HepG2 (cell line): ENCODE results near the gene CHPF. TPM values are rescaled to one million over a fixed set of nuclear protein-coding genes. Genes with fewer than 3 reads are reported as not detected.

Experiments
- ADNP ChIP-seq: sonication (generic); formaldehyde crosslinking; IDR thresholded peaks from 2 replicates; pipeline ENCODE4 v1.4.0; 2020; ENCODE audit warnings: missing genetic modification reagents
- CREM ChIP-seq, 2 experiments: sonication (generic) in 1 of 2; formaldehyde crosslinking in 1 of 2; IDR thresholded peaks; 2 replicates each; pipeline versions ENCODE4 v1.4.0 to v1.6.1; 2016 to 2020; ENCODE audit warnings: antibody characterized with exemption in 1 of 2, mild to moderate bottlenecking in 1 of 2, missing genetic modification reagents in 1 of 2
- ELF4 ChIP-seq: sonication (generic); formaldehyde crosslinking; IDR thresholded peaks from 2 replicates; pipeline ENCODE4 v1.5.0; 2020; ENCODE audit warnings: missing genetic modification reagents, mild to moderate bottlenecking, moderate library complexity, borderline replicate concordance
- EZH2 ChIP-seq: conservative IDR thresholded peaks from 2 replicates; pipeline ENCODE4 v1.6.1; 2012; ENCODE audit warnings: mild to moderate bottlenecking, low read depth, low read length, moderate library complexity
- HOXA3 ChIP-seq: sonication (generic); formaldehyde crosslinking; IDR thresholded peaks from 2 replicates; pipeline ENCODE4 v1.5.0; 2020; ENCODE audit warnings: missing genetic modification reagents
- IRF9 ChIP-seq: sonication (generic); formaldehyde crosslinking; IDR thresholded peaks from 2 replicates; pipeline ENCODE4 v1.8.0; 2022; ENCODE audit warnings: missing genetic modification reagents, mild to moderate bottlenecking, borderline replicate concordance
- JUND ChIP-seq: sonication (generic); formaldehyde crosslinking; IDR thresholded peaks from 2 replicates; pipeline ENCODE4 v1.8.0; 2022; ENCODE audit warnings: mild to moderate bottlenecking, missing genetic modification reagents
- KLF16 ChIP-seq, 2 experiments: sonication (generic) in 1 of 2; formaldehyde crosslinking in 1 of 2; IDR thresholded peaks; 2 replicates each; pipeline versions ENCODE4 v1.6.1 to v1.8.0; 2016 to 2023; ENCODE audit warnings: missing genetic modification reagents in 2 of 2, missing compliant biosample characterization in 1 of 2
- MED1 ChIP-seq: sonication (generic); formaldehyde crosslinking; IDR thresholded peaks from 2 replicates; pipeline ENCODE4 v1.4.0; 2020; ENCODE audit warnings: missing genetic modification reagents
- MED13 ChIP-seq: sonication (generic); formaldehyde crosslinking; IDR thresholded peaks from 2 replicates; pipeline ENCODE4 v1.5.0; 2020; ENCODE audit warnings: missing genetic modification reagents
- POLR2A ChIP-seq, 2 experiments: IDR thresholded peaks; 2 replicates each; pipeline ENCODE4 v1.6.1; 2011; ENCODE audit warnings: low read depth in 2 of 2, low read length in 2 of 2, mild to moderate bottlenecking in 1 of 2, moderate library complexity in 1 of 2; ENCODE audit not compliant: insufficient read depth in 1 of 2
- RXRA ChIP-seq: sonication (generic); formaldehyde crosslinking; IDR thresholded peaks from 2 replicates; pipeline ENCODE4 v1.5.1; 2020; ENCODE audit warnings: missing genetic modification reagents
- SYNCRIP ChIP-seq: fragments of 200-400 bp; formaldehyde crosslinking; IDR thresholded peaks from 2 replicates; pipeline ENCODE4 v1.6.1; 2018; ENCODE audit warnings: mild to moderate bottlenecking, low read depth, low read length; ENCODE audit not compliant: insufficient read depth
- TBL1XR1 ChIP-seq: fragments of 150-350 bp; IDR thresholded peaks from 2 replicates; pipeline ENCODE4 v1.6.1; 2014; ENCODE audit warnings: borderline replicate concordance, low read length; ENCODE audit not compliant: partially characterized antibody
- ZNF263 ChIP-seq: sonication (generic); formaldehyde crosslinking; IDR thresholded peaks from 2 replicates; pipeline ENCODE4 v1.4.0; 2020; ENCODE audit warnings: missing genetic modification reagents
- ZNF281 ChIP-seq: sonication (generic); formaldehyde crosslinking; IDR thresholded peaks from 2 replicates; pipeline ENCODE4 v1.4.0; 2020; ENCODE audit warnings: missing genetic modification reagents, borderline replicate concordance
- ZNF296 ChIP-seq: sonication (generic); formaldehyde crosslinking; conservative IDR thresholded peaks from 2 replicates; pipeline ENCODE4 v1.5.0; 2020; ENCODE audit warnings: mild to moderate bottlenecking, missing genetic modification reagents
- ZNF33B ChIP-seq: sonication (generic); formaldehyde crosslinking; IDR thresholded peaks from 2 replicates; pipeline ENCODE4 v1.5.1; 2020; ENCODE audit warnings: mild to moderate bottlenecking, missing genetic modification reagents
- ZNF512 ChIP-seq: sonication (generic); formaldehyde crosslinking; IDR thresholded peaks from 2 replicates; pipeline ENCODE4 v1.4.0; 2020; ENCODE audit warnings: mild to moderate bottlenecking, missing genetic modification reagents
- ZNF513 ChIP-seq: sonication (generic); formaldehyde crosslinking; conservative IDR thresholded peaks from 2 replicates; pipeline ENCODE4 v1.5.0; 2020; ENCODE audit warnings: missing genetic modification reagents
- ZNF619 ChIP-seq: sonication (generic); formaldehyde crosslinking; IDR thresholded peaks from 2 replicates; pipeline ENCODE4 v1.4.0; 2020; ENCODE audit warnings: mild to moderate bottlenecking, missing genetic modification reagents
- ZNF709 ChIP-seq: sonication (generic); formaldehyde crosslinking; IDR thresholded peaks from 2 replicates; pipeline ENCODE4 v1.5.0; 2020; ENCODE audit warnings: mild to moderate bottlenecking, missing genetic modification reagents
- ZNF749 ChIP-seq: sonication (generic); formaldehyde crosslinking; IDR thresholded peaks from 2 replicates; pipeline ENCODE4 v1.8.0; 2022; ENCODE audit warnings: mild to moderate bottlenecking, missing genetic modification reagents, moderate library complexity, borderline replicate concordance
- polyA plus RNA-seq, 8 experiments: library from polyadenylated mRNA; depleted of rRNA in 3 of 8; stranded (reverse) in 7 of 8; unstranded in 1 of 8; fragments of >200 nt; fragmentation: Illumina TruSeq in 4 of 8; extraction: Trizol in 4 of 8; gene quantifications; 2 replicates each; pipeline versions ENCODE4 v1.2.1 to v1.2.3, GENCODE V29; 2011 to 2016; ENCODE audit warnings: low read depth in 4 of 8, missing spikeins in 1 of 8, mixed read lengths in 1 of 8; ENCODE audit not compliant: insufficient read depth in 1 of 8
- total RNA-seq, 5 experiments: library from RNA; depleted of rRNA; stranded (reverse); fragments of >200 nt; fragmentation: Illumina TruSeq; extraction: Trizol; gene quantifications; 2 replicates each; pipeline ENCODE4 v1.2.3, GENCODE V29; 2016; ENCODE audit warnings: low read depth in 1 of 5

Gene CHPF
- total and polyA plus RNA-seq, 2 of the 13 experiments (the other 11 are each of a cell fraction or from before 2014, with no cell fraction given), result 79.6 to 111 TPM

- TF ChIP-seq HOXA3 (CRISPR knock-in tag), result peak; percentile 73
- TF ChIP-seq CREM (IDR thresholded peaks at IDR 0.05), result peak; percentile 78
- no peak for TF ChIP-seq CREM (CRISPR knock-in tag; IDR thresholded peaks at IDR 0.05)
- TF ChIP-seq KLF16 (CRISPR knock-in tag; IDR thresholded peaks at IDR 0.05), result no peak; a peak in 1 of 4 replicates
- 0 out of 2 replicates have a peak, but pooled peaks have one; percentile 62 for TF ChIP-seq MED13
- TF ChIP-seq POLR2A (IDR thresholded peaks at IDR 0.05; ENCODE audit: insufficient read depth in 1 of 2, low read depth in 2 of 2, low read length in 2 of 2), result peak in 1 of 2 experiments; percentile 63; a peak in 1 of 4 replicates
- TF ChIP-seq ADNP (CRISPR knock-in tag), result no peak
- no peak for TF ChIP-seq EZH2
- no peak for TF ChIP-seq ZNF296 (CRISPR knock-in tag)
- TF ChIP-seq ZNF263 (CRISPR knock-in tag), result peak; percentile 89
- peak; percentile 98 for TF ChIP-seq ZNF281 (CRISPR knock-in tag)
- TF ChIP-seq ZNF513 (CRISPR knock-in tag), result no peak
- TF ChIP-seq ELF4 (CRISPR knock-in tag), result no peak
- TF ChIP-seq JUND (CRISPR knock-in tag), result peak; percentile 58
- TF ChIP-seq SYNCRIP, result no peak
- no peak for TF ChIP-seq ZNF512 (CRISPR knock-in tag)
- peak; percentile 69 for TF ChIP-seq TBL1XR1
- TF ChIP-seq ZNF619, result no peak; the same call in 1 of the 2 replicates
- no peak for TF ChIP-seq ZNF33B (CRISPR knock-in tag)
- peak; percentile 85 for TF ChIP-seq RXRA
- TF ChIP-seq MED1, result peak; percentile 57
- TF ChIP-seq IRF9 (CRISPR knock-in tag), result peak; percentile 75; the same call in 1 of the 2 replicates
- no peak for TF ChIP-seq ZNF709
- TF ChIP-seq ZNF749 (CRISPR knock-in tag), result no peak
These were observed 28.0 kb upstream of the CHPF start, which contains the start of gene OBSL1 (continued) for GRCh38 chr2:219571311-219572236.
